Common myeloid progenitor, CD34-positive (primary cell): Measurements from ENCODE around the gene PACS1.

Experiments
- CTCF ChIA-PET: fragments of 350-600 bp; sonication (Branson Sonifier 250); formaldehyde crosslinking; loops from one replicate; lab custom pipeline; 2021; ENCODE audit warnings: antibody characterized with exemption; lab: Charles Lee
- POLR2A ChIA-PET: fragments of 350-600 bp; sonication (Branson Sonifier 250); formaldehyde crosslinking; loops from one replicate; lab custom pipeline; 2021; ENCODE audit warnings: antibody characterized with exemption; lab: Charles Lee
- DNase-seq, 3 donors: peaks; one replicate each; pipeline versions ENCODE4 v3.0.0 to v3.0.0-alpha.2; 2013
- H3K27ac ChIP-seq, 2 experiments: 1 replicate in 1 of 2; 2 replicates in 1 of 2; pipeline ENCODE4 v1.7.0; 2013; ENCODE audit warnings: inconsistent platforms in 2 of 2, low read length in 2 of 2, mild to moderate bottlenecking in 2 of 2, low read depth in 1 of 2, moderate library complexity in 1 of 2; ENCODE audit not compliant: severe bottlenecking in 2 of 2, insufficient read depth in 1 of 2, poor library complexity in 1 of 2
- H3K27me3 ChIP-seq, 5 experiments: replicated peaks in 2 of 5; 1 replicate in 3 of 5; 2 replicates in 2 of 5; pipeline versions ENCODE4 v1.6.1 to v1.7.0; 2013; ENCODE audit warnings: low read length in 4 of 5, mild to moderate bottlenecking in 2 of 5, moderate library complexity in 2 of 5, inconsistent platforms in 1 of 5; ENCODE audit not compliant: insufficient read depth in 5 of 5, control insufficient read depth in 4 of 5
- H3K36me3 ChIP-seq, 4 experiments: 1 replicate in 2 of 4; 2 replicates in 2 of 4; pipeline versions ENCODE4 v1.6.1 to v1.7.0; 2013; ENCODE audit warnings: low read length in 3 of 4, control low read depth in 1 of 4, mild to moderate bottlenecking in 1 of 4; ENCODE audit not compliant: control insufficient read depth in 4 of 4, insufficient read depth in 4 of 4
- H3K4me1 ChIP-seq, 4 experiments: 1 replicate in 3 of 4; 2 replicates in 1 of 4; pipeline versions ENCODE4 v1.6.1 to v1.7.1; 2013; ENCODE audit warnings: low read length in 3 of 4, mild to moderate bottlenecking in 3 of 4, control low read depth in 1 of 4, inconsistent platforms in 1 of 4, moderate library complexity in 1 of 4; ENCODE audit not compliant: control insufficient read depth in 4 of 4, insufficient read depth in 4 of 4; ENCODE audit errors: control extremely low read depth in 1 of 4
- H3K4me3 ChIP-seq, 7 experiments: 1 replicate in 4 of 7; 2 replicates in 3 of 7; pipeline versions ENCODE4 v1.5.1 to v1.7.0; 2013; ENCODE audit warnings: mild to moderate bottlenecking in 7 of 7, low read length in 6 of 7, moderate library complexity in 6 of 7, inconsistent platforms in 2 of 7, low read depth in 2 of 7, control low read depth in 1 of 7; ENCODE audit not compliant: insufficient read depth in 4 of 7, control insufficient read depth in 1 of 7; ENCODE audit errors: extremely low read depth in 1 of 7
- H3K9me3 ChIP-seq, 5 experiments: 1 replicate in 4 of 5; 2 replicates in 1 of 5; pipeline versions ENCODE4 v1.6.1 to v1.7.1; 2013; ENCODE audit warnings: low read length in 4 of 5, mild to moderate bottlenecking in 2 of 5, inconsistent platforms in 1 of 5, low read depth in 1 of 5, moderate library complexity in 1 of 5; ENCODE audit not compliant: control insufficient read depth in 4 of 5, insufficient read depth in 2 of 5; ENCODE audit errors: control extremely low read depth in 1 of 5
- WGBS: methylation state at CpG from one replicate; pipeline ENCODE4 v1.1.5; 2013; ENCODE audit not compliant: insufficient coverage; 5-methylcytosine and 5-hydroxymethylcytosine counted together

The PACS1 gene

GRCh38 chr11:66279092-66279734 lies 209.1 kb downstream of the PACS1 start:
- CTCF ChIA-PET, result interaction anchor here (1.2 to 11.6 kb wide), 5 partner anchors 10 to 57 kb away, joined by 3 to 100 read pairs (median 6); partner anchors contain the start of genes RAB1B and YIF1A
- POLR2A ChIA-PET, result interaction anchor here (0.7 to 1.1 kb wide), 2 partner anchors 10 kb away, joined by 3 to 6 read pairs; partner anchors contain the start of genes RAB1B and YIF1A

GRCh38 chr11:66280428-66280827 lies 210.4 kb downstream of the PACS1 start:
- DNase-seq, result no peak
- Histone ChIP-seq H3K27me3 (peaks cover 0 to 18% (median 14%) of the 10 kb centered on the region in 5 experiments), H3K4me1 (peaks cover 0 to 40% (median 32%) of the 10 kb centered on the region in 4 experiments), H3K4me3 (no peak overlapping the region), H3K36me3 (peaks cover 0 to 19% (median 11%) of the 10 kb centered on the region in 4 experiments), H3K9me3 (no peaks in the 10 kb centered on the region), H3K27ac (no peak overlapping the region)
- WGBS, result 97% methylated on average over 11 of the region's 14 CpGs
- ChIA-PET CTCF (interaction anchor here (1.1 to 11.6 kb wide), 7 partner anchors 9 to 58 kb away, joined by 3 to 100 read pairs (median 4); partner anchors contain the start of genes RAB1B and YIF1A), POLR2A (interaction anchor here (0.6 to 1.1 kb wide), 2 partner anchors 66 to 336 kb away, joined by 3 to 5 read pairs; partner anchors contain the start of gene RBM14)

More at GRCh38 chr11:66279092-66279734, 209.1 kb downstream of the PACS1 start:
- Histone ChIP-seq H3K27me3 (peaks cover 0 to 18% (median 15%) of the 10 kb centered on the region in 5 experiments), H3K4me3 (no peak overlapping the region), H3K9me3 (no peaks in the 10 kb centered on the region), H3K36me3 (peaks cover 5 to 25% (median 19%) of the 10 kb centered on the region in 4 experiments), H3K27ac (no peak overlapping the region), H3K4me1 (peaks cover 0 to 40% (median 32%) of the 10 kb centered on the region in 4 experiments)
- WGBS, result 89% methylated on average over 15 of the region's 15 CpGs
- DNase-seq, result no peak

GRCh38 chr11:66281001-66281400 lies 210.9 kb downstream of the PACS1 start:
- 98% methylated on average over 5 of the region's 6 CpGs for WGBS
- ChIA-PET CTCF (interaction anchor here (0.7 to 11.6 kb wide), 7 partner anchors 8 to 59 kb away, joined by 3 to 100 read pairs (median 4); partner anchors contain the start of genes RAB1B and YIF1A), POLR2A (interaction anchor here (0.6 kb wide), 1 partner anchor 66 kb away, joined by 5 read pairs; no protein-coding TSS in a partner anchor)
- Histone ChIP-seq H3K27ac (no peak overlapping the region), H3K27me3 (peaks cover 0 to 18% (median 14%) of the 10 kb centered on the region in 5 experiments), H3K9me3 (no peaks in the 10 kb centered on the region), H3K36me3 (peaks cover 0 to 14% (median 7%) of the 10 kb centered on the region in 4 experiments), H3K4me1 (peaks cover 0 to 40% (median 32%) of the 10 kb centered on the region in 4 experiments), H3K4me3 (no peak overlapping the region)
- no peak for DNase-seq

- H3K36me3 ChIP-seq, result peaks cover 0 to 8% (median 2%) of the 10 kb centered on the region in 4 experiments
- whole genome bisulfite sequencing, result 25% methylated on average over 8 of the region's 20 CpGs
- peaks cover 0 to 18% (median 14%) of the 10 kb centered on the region in 5 experiments for H3K27me3 ChIP-seq
- peaks cover 0 to 31% (median 23%) of the 10 kb centered on the region in 4 experiments for H3K4me1 ChIP-seq
- ChIA-PET POLR2A (interaction anchor here (1.0 kb wide), 1 partner anchor 14 kb away, joined by 3 read pairs; the partner anchor contains the start of gene RAB1B), CTCF (interaction anchor here (1.0 to 11.6 kb wide), 7 partner anchors 14 to 60 kb away, joined by 3 to 100 read pairs (median 4); partner anchors contain the start of gene RAB1B)
- no peak overlapping the region for H3K27ac ChIP-seq
- H3K9me3 ChIP-seq, result no peaks in the 10 kb centered on the region
- no peak for DNase-seq
- H3K4me3 ChIP-seq, result no peak overlapping the region
These were observed 211.8 kb downstream of the PACS1 start for GRCh38 chr11:66281776-66282467.

- POLR2A ChIA-PET, result interaction anchor here (0.6 to 1.0 kb wide), 2 partner anchors 14 to 81 kb away, joined by 3 to 5 read pairs; partner anchors contain the start of gene RAB1B
- peak; percentile 98 to 99 (median 99) for DNase-seq
These were observed 212.7 kb downstream of the PACS1 start for GRCh38 chr11:66282468-66283455.

More at GRCh38 chr11:66282468-66283455, 212.7 kb downstream of the PACS1 start:
- no peaks in the 10 kb centered on the region for H3K9me3 ChIP-seq
- H3K36me3 ChIP-seq, result peaks cover 0 to 8% (median 2%) of the 10 kb centered on the region in 4 experiments
- no peak overlapping the region for H3K4me3 ChIP-seq
- CTCF ChIA-PET, result interaction anchor here (0.8 to 11.6 kb wide), 8 partner anchors 14 to 104 kb away, joined by 3 to 100 read pairs (median 4); partner anchors contain the start of gene RAB1B
- no peak overlapping the region for H3K27ac ChIP-seq
- 16% methylated on average over 27 of the region's 35 CpGs for WGBS
- peaks cover 0 to 18% (median 14%) of the 10 kb centered on the region in 5 experiments for H3K27me3 ChIP-seq
- peaks cover 0 to 29% (median 21%) of the 10 kb centered on the region in 4 experiments for H3K4me1 ChIP-seq
